Adrenal gland (tissue), 12 donors: Measurements from ENCODE around the gene MAL. TPM values are rescaled to one million over a fixed set of nuclear protein-coding genes. Genes with fewer than 3 reads are reported as not detected.

ENCODE experiments used
- DNase-seq, 7 donors: peaks; one replicate each; pipeline ENCODE4 v3.0.0-alpha.2; 2019 to 2020
- H3K27ac ChIP-seq, 5 donors: fragments of 200-600 bp; sonication (generic) in 4 of 5; 1 replicate in 3 of 5; 2 replicates in 2 of 5; pipeline versions ENCODE4 v1.5.1 to v1.8.0; 2016 to 2020; ENCODE audit warnings: mild to moderate bottlenecking in 1 of 5
- H3K27me3 ChIP-seq: fragments of 200-600 bp; 2 replicates; pipeline ENCODE4 v1.8.0; 2021
- H3K36me3 ChIP-seq, 2 donors: fragments of 200-600 bp; replicated peaks in 1 of 2; 1 replicate in 1 of 2; 2 replicates in 1 of 2; pipeline versions ENCODE4 v1.5.1 to v1.8.0; 2018 to 2022
- H3K4me1 ChIP-seq, 2 donors: fragments of 200-600 bp; replicated peaks in 1 of 2; 1 replicate in 1 of 2; 2 replicates in 1 of 2; pipeline versions ENCODE4 v1.5.1 to v1.8.0; 2018 to 2021
- H3K4me3 ChIP-seq, 4 donors: fragments of 200-600 bp; sonication (generic) in 3 of 4; one replicate each; pipeline ENCODE4 v1.5.1; 2016 to 2018
- H3K9me3 ChIP-seq, 3 donors: fragments of 200-600 bp; sonication (generic) in 1 of 3; replicated peaks in 1 of 3; 1 replicate in 2 of 3; 2 replicates in 1 of 3; pipeline versions ENCODE4 v1.5.1 to v1.8.0; 2016 to 2021
- POLR2A ChIP-seq, 2 donors: fragments of 450-650 bp; IDR thresholded peaks; one replicate each; pipeline ENCODE4 v1.6.1; 2017; ENCODE audit warnings: antibody characterized with exemption in 2 of 2, mild to moderate bottlenecking in 2 of 2, moderate library complexity in 1 of 2
- WGBS, 4 donors: extraction: QIAGEN DNeasy Blood & Tissue Kit in 2 of 4; methylation state at CpG; one replicate each; pipeline versions ENCODE4 v1.1.5 to v1.1.7; 2013 to 2017; 5-methylcytosine and 5-hydroxymethylcytosine counted together
- intact Hi-C, 2 donors: fragments of 100-400 bp; cut with DNase I; formaldehyde crosslinking; loops; one replicate each; pipeline versions ENCODE4 v1.14.1 to v1.15.0; 2022 to 2023
- polyA plus RNA-seq, 3 donors: library from polyadenylated mRNA; stranded (reverse); fragments of 200-250 nt in 2 of 3; fragments of 350-450 nt in 1 of 3; fragmentation: Illumina TruSeq in 1 of 3; extraction: RNeasy Lipid Tissue Mini Kit (QIAGEN cat#74804) in 1 of 3; gene quantifications; one replicate each; pipeline ENCODE4 v1.2.3, GENCODE V29; 2013 to 2014
- total RNA-seq, 9 donors: library from RNA; depleted of rRNA in 4 of 9; stranded (reverse); fragments of >200 nt in 4 of 9; fragments of 120-200 nt in 1 of 9; fragmentation: NEBNext Ultra II Directional in 1 of 9; extraction: Animal tissue kit (Norgen Biotek cat#: 25700) in 1 of 9; gene quantifications; one replicate each; pipeline versions ENCODE4 v1.1.0 to v1.2.4, GENCODE V29; 2013 to 2023
- TF ChIP-seq, protein P1 (sequence below), 6 experiments: fragments of 450-650 bp in 4 of 6; fragments of 200-600 bp in 2 of 6; sonication (generic) in 1 of 6; IDR thresholded peaks; 1 replicate in 5 of 6; 2 replicates in 1 of 6; pipeline versions ENCODE4 v1.5.1 to v1.8.0; 2016 to 2021; ENCODE audit warnings: antibody characterized with exemption in 6 of 6, mild to moderate bottlenecking in 2 of 6, moderate library complexity in 1 of 6
- donor health status: healthy with polysubstance abuse.
- donor health status: Bipolar disorder and iron deficiency.
- donor health status: DM: yes; HTN: yes; CAD: no.
- donor health status: DM: no; HTN: no; CAD: no.
- donor health status: DM: no; HTN: no; CAD: no.
- donor health status: DM: yes; HTN: yes; CAD: no.

Gene MAL
- total and polyA plus RNA-seq, 12 donors: 0.32 to 4.5 (median 0.68) TPM; not detected in 4

DNA sequence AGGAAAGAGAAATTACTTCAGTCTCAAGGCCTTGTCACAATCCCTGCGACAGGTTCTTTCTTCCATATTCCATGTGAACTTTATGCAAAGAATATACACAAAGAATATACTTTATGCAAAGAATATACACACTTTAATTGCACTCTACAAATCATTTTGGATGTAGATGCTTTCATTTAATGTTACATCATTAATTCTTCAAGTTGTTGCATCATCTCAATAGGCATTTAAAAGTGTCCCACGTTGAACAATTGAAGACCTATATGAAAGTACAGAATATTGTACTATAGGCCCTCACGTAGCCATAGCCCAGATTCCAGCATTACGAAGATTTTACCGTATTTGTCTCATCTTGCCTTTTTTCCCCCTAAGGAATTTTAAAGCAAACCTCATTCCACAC, 33.1 kb upstream of the MAL start:
- Histone ChIP-seq H3K4me3 (no peak overlapping the region), H3K36me3 (no peaks in the 10 kb centered on the region), H3K9me3 (no peaks in the 10 kb centered on the region), H3K27me3 (peaks cover 9% of the 10 kb centered on the region), H3K27ac (no peak overlapping the region), H3K4me1 (no peaks in the 10 kb centered on the region)
- TF ChIP-seq, protein P1, sequence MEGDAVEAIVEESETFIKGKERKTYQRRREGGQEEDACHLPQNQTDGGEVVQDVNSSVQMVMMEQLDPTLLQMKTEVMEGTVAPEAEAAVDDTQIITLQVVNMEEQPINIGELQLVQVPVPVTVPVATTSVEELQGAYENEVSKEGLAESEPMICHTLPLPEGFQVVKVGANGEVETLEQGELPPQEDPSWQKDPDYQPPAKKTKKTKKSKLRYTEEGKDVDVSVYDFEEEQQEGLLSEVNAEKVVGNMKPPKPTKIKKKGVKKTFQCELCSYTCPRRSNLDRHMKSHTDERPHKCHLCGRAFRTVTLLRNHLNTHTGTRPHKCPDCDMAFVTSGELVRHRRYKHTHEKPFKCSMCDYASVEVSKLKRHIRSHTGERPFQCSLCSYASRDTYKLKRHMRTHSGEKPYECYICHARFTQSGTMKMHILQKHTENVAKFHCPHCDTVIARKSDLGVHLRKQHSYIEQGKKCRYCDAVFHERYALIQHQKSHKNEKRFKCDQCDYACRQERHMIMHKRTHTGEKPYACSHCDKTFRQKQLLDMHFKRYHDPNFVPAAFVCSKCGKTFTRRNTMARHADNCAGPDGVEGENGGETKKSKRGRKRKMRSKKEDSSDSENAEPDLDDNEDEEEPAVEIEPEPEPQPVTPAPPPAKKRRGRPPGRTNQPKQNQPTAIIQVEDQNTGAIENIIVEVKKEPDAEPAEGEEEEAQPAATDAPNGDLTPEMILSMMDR (IDR thresholded peaks at IDR 0.05): no peak
- no peak for DNase-seq
- 80 to 84% (median 81%) methylated on average over 5 of the region's 5 CpGs for WGBS, 4 donors
- intact Hi-C loops: no loop called here

GRCh38 chr2:94993176-94994062, 32.1 kb upstream of the MAL start:
- intact Hi-C loops: no loop called here
- Histone ChIP-seq H3K36me3 (no peaks in the 10 kb centered on the region), H3K27me3 (peaks cover 15% of the 10 kb centered on the region), H3K4me3 (no peak overlapping the region), H3K9me3 (no peaks in the 10 kb centered on the region), H3K4me1 (no peaks in the 10 kb centered on the region), H3K27ac (no peak overlapping the region)
- 73 to 82% (median 79%) methylated on average over 30 to 31 of the region's 31 CpGs for WGBS, 4 donors
- no peak for TF ChIP-seq POLR2A (IDR thresholded peaks at IDR 0.05)
- TF ChIP-seq, protein P1 (IDR thresholded peaks at IDR 0.05): no peak
- DNase-seq: no peak

DNA sequence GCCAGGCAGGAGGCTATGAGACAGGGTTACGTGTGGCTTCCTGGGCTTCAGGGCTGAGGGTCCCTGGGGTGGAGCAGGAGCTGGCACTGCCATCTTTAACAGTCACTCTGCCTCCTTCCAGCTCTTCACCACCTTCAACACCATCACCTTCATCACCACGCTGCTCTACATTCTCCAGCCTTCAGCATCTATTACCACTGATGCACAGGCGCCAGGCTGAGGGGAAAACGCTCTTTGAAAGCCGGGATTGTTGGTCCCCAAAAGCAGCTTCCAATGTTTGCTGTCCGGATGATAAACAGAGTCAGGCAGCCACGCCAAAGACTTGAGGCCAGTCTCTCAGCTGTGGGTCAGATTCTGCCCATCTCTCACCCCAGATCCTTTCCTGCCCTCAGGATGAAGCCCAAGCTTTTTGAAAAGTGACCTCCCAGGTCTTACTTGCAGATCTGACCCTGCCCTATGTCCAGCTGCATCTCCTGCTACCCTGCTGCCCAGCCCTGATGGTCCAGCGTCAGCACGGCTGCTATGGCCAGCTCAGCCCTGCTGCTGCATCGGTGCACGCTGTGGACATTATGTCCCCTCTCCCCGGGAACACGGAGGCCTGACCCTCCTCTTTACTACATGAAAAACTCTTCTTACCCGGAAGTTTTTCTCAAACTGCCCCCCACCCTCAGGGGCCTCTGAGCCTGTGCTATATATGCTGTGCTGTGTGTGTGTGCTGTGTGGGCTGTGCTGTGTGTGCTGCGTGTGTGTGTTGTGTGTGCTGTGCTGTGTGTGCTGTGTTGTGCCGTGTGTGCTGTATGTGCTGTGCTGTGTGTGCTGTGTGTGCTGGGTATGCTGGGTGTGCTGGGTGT, 31.2 kb upstream of the MAL start:
- Histone ChIP-seq H3K4me1 (no peaks in the 10 kb centered on the region), H3K27me3 (peaks cover 19% of the 10 kb centered on the region), H3K27ac (no peak overlapping the region), H3K36me3 (no peaks in the 10 kb centered on the region), H3K9me3 (no peaks in the 10 kb centered on the region), H3K4me3 (no peak overlapping the region)
- no peak for TF ChIP-seq POLR2A (IDR thresholded peaks at IDR 0.05)
- TF ChIP-seq, protein P1 (IDR thresholded peaks at IDR 0.05): no peak
- 73 to 81% (median 78%) methylated on average over 16 of the region's 16 CpGs for WGBS, 4 donors
- no peak for DNase-seq
- intact Hi-C loops: no loop called here

DNA sequence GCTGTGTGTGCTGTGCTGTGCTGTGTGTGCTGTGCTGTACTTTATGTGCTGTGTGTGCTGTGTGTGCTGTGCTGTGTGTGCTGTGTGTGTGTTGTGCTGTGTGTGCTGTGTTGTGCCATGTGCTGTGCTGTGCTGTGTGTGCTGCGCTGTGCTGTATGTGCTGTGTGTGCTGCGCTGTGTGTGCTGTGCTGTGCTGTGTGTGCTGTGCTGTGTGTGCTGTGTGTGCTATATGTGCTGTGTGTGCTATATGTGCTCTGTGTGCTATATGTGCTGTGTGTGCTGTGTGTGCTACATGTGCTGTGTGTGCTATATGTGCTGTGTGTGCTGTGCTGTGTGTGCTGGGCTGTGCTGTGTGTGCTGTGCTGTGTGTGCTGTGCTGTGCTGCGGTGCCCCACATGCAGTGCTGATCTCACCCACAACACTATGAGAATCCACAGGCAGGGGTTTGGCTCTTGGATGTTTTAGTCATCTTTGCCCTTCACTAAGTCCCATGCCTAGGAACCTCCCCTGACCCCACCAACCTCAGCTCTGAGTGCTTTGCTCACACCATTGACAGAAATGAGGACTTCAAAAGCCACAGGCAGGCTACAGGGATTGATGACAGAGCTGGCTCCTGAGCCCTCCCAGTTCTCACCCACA, 30.5 kb upstream of the MAL start:
- Histone ChIP-seq H3K36me3 (no peaks in the 10 kb centered on the region), H3K9me3 (no peaks in the 10 kb centered on the region), H3K27me3 (peaks cover 24% of the 10 kb centered on the region), H3K4me3 (no peak overlapping the region), H3K27ac (no peak overlapping the region), H3K4me1 (no peaks in the 10 kb centered on the region)
- WGBS, 4 donors: 92 to 93% (median 92%) methylated on average over 3 of the region's 3 CpGs; no CpG with 5 or more reads in 1 of the 4 donors
- TF ChIP-seq, protein P1 (IDR thresholded peaks at IDR 0.05): no peak
- no peak for TF ChIP-seq POLR2A (IDR thresholded peaks at IDR 0.05)
- intact Hi-C loops: no loop called here
- DNase-seq: no peak
